Astrocyte (in vitro differentiated cells and primary cell): ENCODE results near the gene IGSF22.

Experiments
- CTCF ChIP-seq: IDR thresholded peaks from 2 replicates; pipeline ENCODE4 v1.5.1; 2011; ENCODE audit warnings: low read depth, mild to moderate bottlenecking, inconsistent platforms, low read length, moderate library complexity; ENCODE audit not compliant: insufficient read depth
- EZH2 ChIP-seq: IDR thresholded peaks from 2 replicates; pipeline ENCODE4 v1.6.1; 2012; ENCODE audit warnings: mild to moderate bottlenecking, low read length, inconsistent platforms; ENCODE audit not compliant: insufficient read depth

GRCh38 chr11:18743365-18743764 lies 17.4 kb upstream of the IGSF22 start:
- TF ChIP-seq CTCF (no peak), EZH2 (no peak)
